ENCODE data around the gene TMEM258. TPM values are rescaled to one million over a fixed set of nuclear protein-coding genes. Genes with fewer than 3 reads are reported as not detected.

Gene TMEM258
- total and polyA plus RNA-seq, 8 donors = 129 to 185 (median 161) TPM

DNA sequence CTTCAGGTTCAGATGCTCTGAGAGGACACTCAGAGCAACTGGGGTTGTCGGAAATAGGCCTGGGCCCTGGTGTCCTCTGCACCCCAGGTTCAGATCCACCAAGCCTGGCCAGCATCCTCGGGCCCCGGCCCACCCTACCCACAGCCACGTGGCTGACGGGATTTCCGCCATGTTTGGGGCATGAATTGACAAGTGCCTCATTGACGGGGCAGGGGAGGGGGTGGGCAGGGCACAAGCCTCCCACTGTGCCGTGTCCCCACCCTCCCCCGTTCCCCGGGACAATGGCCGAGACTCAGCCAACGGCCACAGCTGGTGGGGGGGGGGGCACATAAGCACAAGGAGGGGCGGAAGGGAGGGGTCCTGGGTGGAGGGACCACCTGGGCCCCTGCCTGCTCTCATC is 31.5 kb downstream of the TMEM258 start:
- Histone ChIP-seq H3K27ac (no peak overlapping the region), H3K9me3 (no peaks in the 10 kb centered on the region), H3K36me3 (no peaks in the 10 kb centered on the region), H3K4me1 (peaks cover 0 to 4% of the 10 kb centered on the region in 2 donors), H3K4me3 (no peak overlapping the region), H3K27me3 (peaks cover 0 to 43% of the 10 kb centered on the region in 2 donors)
- DNase-seq = no peak
- ATAC-seq = no peak
- TF ChIP-seq, protein P1, sequence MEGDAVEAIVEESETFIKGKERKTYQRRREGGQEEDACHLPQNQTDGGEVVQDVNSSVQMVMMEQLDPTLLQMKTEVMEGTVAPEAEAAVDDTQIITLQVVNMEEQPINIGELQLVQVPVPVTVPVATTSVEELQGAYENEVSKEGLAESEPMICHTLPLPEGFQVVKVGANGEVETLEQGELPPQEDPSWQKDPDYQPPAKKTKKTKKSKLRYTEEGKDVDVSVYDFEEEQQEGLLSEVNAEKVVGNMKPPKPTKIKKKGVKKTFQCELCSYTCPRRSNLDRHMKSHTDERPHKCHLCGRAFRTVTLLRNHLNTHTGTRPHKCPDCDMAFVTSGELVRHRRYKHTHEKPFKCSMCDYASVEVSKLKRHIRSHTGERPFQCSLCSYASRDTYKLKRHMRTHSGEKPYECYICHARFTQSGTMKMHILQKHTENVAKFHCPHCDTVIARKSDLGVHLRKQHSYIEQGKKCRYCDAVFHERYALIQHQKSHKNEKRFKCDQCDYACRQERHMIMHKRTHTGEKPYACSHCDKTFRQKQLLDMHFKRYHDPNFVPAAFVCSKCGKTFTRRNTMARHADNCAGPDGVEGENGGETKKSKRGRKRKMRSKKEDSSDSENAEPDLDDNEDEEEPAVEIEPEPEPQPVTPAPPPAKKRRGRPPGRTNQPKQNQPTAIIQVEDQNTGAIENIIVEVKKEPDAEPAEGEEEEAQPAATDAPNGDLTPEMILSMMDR (IDR thresholded peaks at IDR 0.05) = no peak
- intact Hi-C loops (cut with DNase I) = no loop called here

DNA sequence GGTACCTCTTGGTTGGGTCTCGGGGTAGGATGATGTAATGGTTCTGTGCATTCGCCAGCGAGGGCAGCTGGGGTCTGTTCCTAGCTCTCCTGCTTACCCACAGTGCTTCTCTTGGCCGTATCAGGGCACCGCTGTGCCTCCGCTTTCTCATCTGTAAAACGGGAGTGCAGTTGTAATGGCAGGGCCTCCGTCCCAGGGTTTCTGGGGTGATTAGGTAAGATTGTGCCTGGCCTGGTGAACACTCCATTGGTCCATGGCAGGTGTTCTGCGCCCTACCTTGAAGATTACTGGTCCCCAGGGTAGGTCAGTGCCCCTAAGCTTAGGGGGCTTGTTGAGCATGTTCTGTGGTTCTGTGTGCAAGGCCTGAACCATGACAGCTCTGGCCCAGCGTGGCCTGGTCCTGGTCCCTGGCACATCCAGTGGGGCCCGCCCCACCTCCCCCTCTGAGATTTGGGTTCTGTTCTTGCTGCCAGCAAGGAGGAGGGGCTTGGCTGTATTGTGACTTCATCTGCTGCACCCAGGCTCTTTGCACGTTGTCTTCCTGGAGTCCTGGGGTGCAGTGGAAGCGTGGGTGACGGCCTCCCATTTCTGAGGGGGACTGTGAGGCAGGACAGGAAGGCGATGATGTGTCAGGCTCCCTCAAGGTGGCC is 35.1 kb downstream of the TMEM258 start:
- no peak for DNase-seq
- TF ChIP-seq, protein P1 (IDR thresholded peaks at IDR 0.05) = no peak
- H3K4me3 ChIP-seq = no peak overlapping the region

DNA sequence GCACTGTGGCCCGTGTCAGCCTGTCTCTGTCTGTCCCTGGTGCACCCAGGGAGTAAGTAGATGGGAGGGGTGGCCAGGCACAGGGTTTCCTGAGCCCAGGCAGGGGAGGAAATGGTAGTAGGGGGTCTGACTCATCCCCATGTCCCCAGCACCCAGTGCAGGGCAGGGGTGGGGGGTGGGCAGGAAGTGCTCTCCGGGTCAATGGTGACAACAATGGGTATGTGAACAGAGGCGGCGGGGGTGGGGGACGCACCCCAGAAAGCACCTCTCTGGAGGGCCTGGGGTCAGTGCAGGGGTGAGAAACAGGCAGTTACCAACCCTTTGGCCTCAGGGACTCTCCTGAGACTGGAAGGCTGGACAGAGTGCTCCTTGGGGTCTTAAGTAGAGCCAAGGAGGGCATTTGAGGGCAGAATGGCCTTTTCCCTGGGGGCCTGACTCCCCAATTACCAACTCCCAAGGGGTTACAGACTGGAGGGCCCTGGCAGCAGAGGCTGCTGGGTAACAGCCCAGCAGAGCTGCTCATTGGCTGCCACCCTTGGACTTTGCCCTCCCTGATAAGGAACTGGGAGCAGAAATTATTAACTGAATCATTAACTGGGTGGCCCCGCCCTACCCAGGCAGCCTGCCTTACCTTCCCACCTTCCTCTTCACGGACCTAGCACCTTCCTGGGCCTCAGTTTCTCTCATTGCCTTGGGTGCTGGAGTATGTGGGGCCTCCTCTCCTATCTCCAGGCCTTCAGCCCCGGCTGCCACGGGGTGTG is 35.8 kb downstream of the TMEM258 start:
- H3K4me1 ChIP-seq = peaks cover 3 to 12% of the 10 kb centered on the region in 2 donors
- no peaks in the 10 kb centered on the region for H3K36me3 ChIP-seq
- intact Hi-C loops (cut with DNase I) = no loop called here
- no peak overlapping the region for H3K4me3 ChIP-seq
- H3K27ac ChIP-seq = no peak overlapping the region
- TF ChIP-seq, protein P1 (IDR thresholded peaks at IDR 0.05) = no peak
- ATAC-seq = peak; percentile 12
- DNase-seq = peak in 1 of 4 donors; percentile 62
- H3K27me3 ChIP-seq = peaks cover 0 to 29% of the 10 kb centered on the region in 2 donors
- no peaks in the 10 kb centered on the region for H3K9me3 ChIP-seq

More for the DNA sequence above, 35.1 kb downstream of the TMEM258 start:
- no peak overlapping the region for H3K27ac ChIP-seq
- intact Hi-C loops (cut with DNase I) = no loop called here
- H3K4me1 ChIP-seq = peaks cover 0 to 12% of the 10 kb centered on the region in 2 donors
- H3K9me3 ChIP-seq = no peaks in the 10 kb centered on the region
- no peaks in the 10 kb centered on the region for H3K36me3 ChIP-seq
- peaks cover 0 to 30% of the 10 kb centered on the region in 2 donors for H3K27me3 ChIP-seq
- no peak for ATAC-seq

DNA sequence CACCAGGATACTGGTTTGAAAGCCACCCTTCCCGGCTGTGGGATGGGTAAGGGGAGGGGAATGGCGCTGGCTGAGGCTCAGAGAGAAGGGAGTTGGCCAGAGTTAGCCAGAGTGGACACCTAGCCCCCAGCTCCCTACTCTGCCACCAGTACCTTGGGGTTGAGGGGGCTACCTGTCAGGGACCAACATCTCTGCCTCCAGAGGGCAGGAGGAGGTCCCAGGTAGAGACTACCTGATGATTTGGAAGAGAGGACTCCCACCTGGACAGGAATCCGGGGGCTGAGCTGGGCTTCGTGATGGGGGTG is 36.3 kb downstream of the TMEM258 start:
- no peak for DNase-seq
- H3K4me3 ChIP-seq = no peak overlapping the region
- no peaks in the 10 kb centered on the region for H3K9me3 ChIP-seq
- no peak overlapping the region for H3K27ac ChIP-seq
- TF ChIP-seq, protein P1 (IDR thresholded peaks at IDR 0.05) = no peak
- H3K36me3 ChIP-seq = no peaks in the 10 kb centered on the region
- no peak for ATAC-seq
- intact Hi-C loops (cut with DNase I) = no loop called here
- peaks cover 3 to 12% of the 10 kb centered on the region in 2 donors for H3K4me1 ChIP-seq
- peaks cover 0 to 29% of the 10 kb centered on the region in 2 donors for H3K27me3 ChIP-seq

All from left lung (tissue), 10 donors.